Occipital lobe (tissue), 2 donors: Measurements from ENCODE around the gene CCDC154. TPM values are rescaled to one million over a fixed set of nuclear protein-coding genes. Genes with fewer than 3 reads are reported as not detected.

Experiments used
- DNase-seq: peaks from one replicate; lab custom pipeline; 2025; lab: John Stamatoyannopoulos, UW
- total RNA-seq: library from RNA; depleted of rRNA; stranded (reverse); fragments of >200 nt; gene quantifications from one replicate; pipeline ENCODE4 v1.2.3, GENCODE V29; 2014

The CCDC154 gene
- total RNA-seq, 1 donor from 2014 or later, result 0.16 TPM

DNA sequence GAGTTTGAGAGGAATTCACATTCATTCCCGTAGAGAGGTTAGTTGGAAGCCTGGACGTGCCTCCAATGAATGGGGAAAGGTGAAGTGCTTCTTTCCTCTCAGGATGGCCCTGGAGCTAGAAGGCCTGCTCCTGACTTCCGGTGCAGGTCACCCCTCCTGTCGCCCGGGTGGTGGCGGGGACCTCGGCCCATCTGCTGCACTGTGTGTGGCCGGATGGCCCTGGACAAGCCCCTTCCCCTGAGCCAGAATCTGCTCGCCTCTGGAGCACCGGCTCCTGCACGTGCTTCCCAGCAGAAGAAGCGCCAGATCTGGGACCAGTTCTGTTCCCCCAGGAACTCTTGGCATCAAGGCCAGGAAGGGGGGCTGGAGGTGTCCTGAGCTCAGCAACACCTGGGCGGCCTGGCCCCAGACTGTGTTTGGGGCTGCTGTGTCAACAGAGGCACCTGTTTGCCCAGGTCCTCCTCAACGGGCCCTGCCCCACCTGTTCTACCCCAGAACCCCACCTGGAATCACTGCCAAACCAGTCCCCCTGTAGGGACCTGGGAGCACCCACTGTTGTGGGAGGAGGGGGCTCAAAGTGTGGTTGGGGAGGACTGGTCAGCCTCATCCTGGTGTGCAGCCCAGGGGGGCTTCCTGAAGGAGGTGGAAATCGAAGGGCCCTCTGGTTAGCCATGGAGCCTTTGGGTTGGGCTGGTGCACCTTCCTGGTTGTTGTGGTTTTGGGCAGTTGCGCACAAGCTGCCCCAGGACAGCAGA, 18.6 kb downstream of the CCDC154 start:
- DNase-seq, result no peak

DNA sequence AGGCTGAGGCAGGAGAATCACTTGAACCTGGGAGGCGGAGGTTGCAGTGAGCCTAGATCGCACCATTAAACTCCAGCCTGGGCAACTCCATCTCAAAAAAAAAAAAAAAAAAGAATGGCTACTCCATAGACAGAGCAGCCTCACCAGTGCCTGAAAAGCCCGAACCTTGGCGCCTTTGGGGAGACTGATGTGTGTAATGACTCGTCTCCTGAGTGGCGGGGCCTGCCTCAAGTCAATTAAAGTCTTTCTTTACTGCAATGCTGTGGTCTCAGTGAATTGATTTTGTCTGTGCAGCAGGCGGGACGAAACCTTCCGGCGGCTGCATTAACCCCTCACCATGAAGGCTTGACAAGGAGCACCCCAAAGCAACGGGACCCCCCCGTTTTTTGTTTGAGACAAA, 20.3 kb downstream of the CCDC154 start:
- DNase-seq, result no peak

- no peak for DNase-seq
These were observed 22.3 kb downstream of the CCDC154 start for GRCh38 chr16:1422076-1422475.

GRCh38 chr16:1420111-1420539, 24.2 kb downstream of the CCDC154 start:
- no peak for DNase-seq

GRCh38 chr16:1416521-1416941, 27.8 kb downstream of the CCDC154 start:
- no peak for DNase-seq

- no peak for DNase-seq
These were observed 29.7 kb downstream of the CCDC154 start, which contains the start of gene UNKL for GRCh38 chr16:1414532-1415260. Gene UNKL (minus strand): TSS chr16:1414704. CDS start chr16:1414691, 13 bp downstream.

- DNase-seq, result no peak
These were observed 30.4 kb downstream of the CCDC154 start for GRCh38 chr16:1413684-1414531.

DNA sequence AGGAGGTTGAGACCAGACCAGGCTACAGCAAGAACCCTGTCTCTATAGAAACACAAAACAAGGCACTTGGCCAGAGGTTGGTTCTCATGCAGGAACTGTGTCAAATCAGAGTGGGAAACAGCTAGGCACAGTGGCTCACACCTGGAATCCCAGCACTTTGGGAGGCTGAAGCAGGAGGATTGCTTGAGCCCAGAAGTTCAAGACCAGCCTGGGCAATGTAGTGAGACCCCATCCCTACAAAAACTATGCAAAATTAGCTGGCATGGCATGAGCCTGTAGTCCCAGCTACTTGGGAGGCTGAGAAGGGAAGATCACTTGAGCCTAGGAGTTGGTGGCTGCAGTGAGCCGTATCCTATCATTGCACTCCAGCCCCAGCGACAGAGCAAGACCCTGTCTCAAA, 31.5 kb downstream of the CCDC154 start:
- DNase-seq, result no peak

GRCh38 chr16:1408171-1408837, 36.1 kb downstream of the CCDC154 start:
- peak; percentile 88 for DNase-seq

GRCh38 chr16:1407753-1408152, 36.6 kb downstream of the CCDC154 start:
- DNase-seq, result no peak

- no peak for DNase-seq
These were observed 40.6 kb downstream of the CCDC154 start for GRCh38 chr16:1403733-1404132.

DNA sequence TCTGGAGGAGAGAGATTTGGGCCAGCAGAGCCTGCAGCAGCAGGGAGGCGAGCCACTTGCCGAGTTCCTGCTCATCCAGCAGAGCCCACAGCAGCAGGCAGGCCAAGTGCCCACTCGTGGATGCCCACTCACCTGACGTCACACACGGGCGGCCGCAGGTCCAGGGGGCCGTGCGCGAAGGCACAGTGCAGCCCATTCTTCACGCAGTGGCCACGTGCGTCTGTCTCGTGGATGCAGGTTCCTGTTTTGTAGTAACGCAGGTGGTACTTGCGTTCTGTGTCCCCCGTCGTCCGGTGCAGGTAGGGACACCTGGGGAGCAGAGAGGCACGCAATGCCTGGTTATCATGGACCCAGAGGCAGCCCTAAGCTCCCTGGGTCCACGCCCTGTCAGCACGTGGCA, 41.3 kb downstream of the CCDC154 start:
- no peak for DNase-seq

DNA sequence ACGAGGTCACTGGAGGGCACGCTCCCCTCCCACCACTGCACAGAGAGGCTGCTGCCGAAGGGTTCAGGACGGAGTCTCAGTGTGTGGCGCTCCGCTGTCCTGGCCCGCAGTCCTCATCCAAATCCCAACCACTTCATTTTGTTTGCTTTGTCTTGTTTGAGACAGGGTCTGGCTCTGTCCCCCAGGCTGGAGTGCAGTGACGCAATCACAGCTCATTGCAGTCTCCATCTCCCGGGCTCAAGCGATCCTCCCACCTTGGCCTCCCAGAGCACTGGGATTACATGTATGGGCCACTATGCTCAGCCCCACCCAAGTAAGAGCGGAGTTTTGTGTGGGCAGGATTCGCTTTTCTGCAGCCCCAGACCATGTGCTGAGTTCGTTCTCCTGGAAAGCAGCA, 42.6 kb downstream of the CCDC154 start:
- no peak for DNase-seq

- DNase-seq, result no peak
These were observed 43.1 kb downstream of the CCDC154 start for GRCh38 chr16:1401061-1401757.

GRCh38 chr16:1398826-1399581, 45.4 kb downstream of the CCDC154 start:
- no peak for DNase-seq

DNA sequence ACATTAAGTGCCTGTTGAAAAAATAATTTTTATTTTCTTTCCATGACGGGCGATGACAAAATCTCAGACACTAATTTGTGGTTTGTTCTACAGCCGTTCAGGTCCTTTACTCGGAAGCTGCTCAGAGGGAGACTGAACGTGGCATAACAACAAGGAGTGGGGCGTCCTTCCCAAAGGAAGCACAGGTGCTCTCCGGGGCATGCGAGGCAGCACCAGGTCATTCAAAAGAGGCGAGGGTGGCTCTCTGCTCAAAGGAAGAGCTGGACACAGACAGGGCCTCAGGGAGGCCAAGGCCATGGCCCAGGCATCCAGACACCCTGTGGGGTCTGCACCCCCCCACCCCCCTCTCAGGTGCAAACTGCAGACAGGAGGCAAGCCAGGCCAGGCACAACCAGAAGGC, 46.0 kb downstream of the CCDC154 start:
- no peak for DNase-seq

DNA sequence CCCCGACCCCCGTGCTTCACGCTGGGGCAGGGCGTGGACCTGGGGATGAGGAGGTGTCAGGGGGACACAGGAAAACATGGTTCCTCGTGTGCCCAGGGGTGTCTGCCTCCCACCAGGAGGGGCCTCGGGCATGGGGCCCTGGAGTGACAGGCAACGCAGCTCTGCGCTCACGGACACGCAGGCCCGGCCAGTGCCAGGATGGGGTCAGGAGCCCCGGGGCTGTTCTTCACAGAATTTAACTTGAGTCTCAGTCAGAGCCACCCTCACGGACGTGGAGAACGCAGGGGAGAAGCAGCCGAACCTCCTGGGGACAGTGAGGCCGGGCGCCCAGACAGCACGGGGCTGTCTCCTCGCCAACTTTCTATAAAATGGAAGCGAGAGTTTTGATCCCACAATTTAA, 46.6 kb downstream of the CCDC154 start:
- no peak for DNase-seq

GRCh38 chr16:1395444-1396031, 48.8 kb downstream of the CCDC154 start:
- no peak for DNase-seq

GRCh38 chr16:1394367-1394951, 49.9 kb downstream of the CCDC154 start:
- DNase-seq, result no peak
